H1 (cell line): ENCODE measurements around the gene CD4. TPM values are rescaled to one million over a fixed set of nuclear protein-coding genes. Genes with fewer than 3 reads are reported as not detected.

ENCODE experiments used
- CTCF ChIA-PET: fragments of 300-600 bp; sonication (Branson Sonifier 250); formaldehyde crosslinking; loops from one replicate; lab custom pipeline; 2021; ENCODE audit not compliant: partially characterized antibody; lab: Charles Lee
- POLR2A ChIA-PET: fragments of 300-600 bp; sonication (Branson Sonifier 250); formaldehyde crosslinking; loops from one replicate; lab custom pipeline; 2021; ENCODE audit warnings: inconsistent platforms; ENCODE audit not compliant: partially characterized antibody; lab: Charles Lee
- DNase-seq, 2 experiments: peaks; one replicate each; pipeline versions ENCODE4 v3.0.0 to v3.0.0-alpha.2; 2010 to 2022; ENCODE audit warnings: low spot score in 2 of 2, low read depth in 1 of 2, mixed read lengths in 1 of 2
- FAIRE-seq: peaks from 2 replicates; lab custom pipeline; 2011; peaks lifted over from hg19 to GRCh38; lab: Jason Lieb, UNC
- H2AFZ ChIP-seq: 2 replicates; pipeline ENCODE4 v1.8.1; 2012; ENCODE audit warnings: low read length, inconsistent platforms
- H2AK5ac ChIP-seq: 2 replicates; pipeline ENCODE4 v1.6.1; 2013; ENCODE audit warnings: low read depth, low read length
- H2BK120ac ChIP-seq: replicated peaks from 2 replicates; pipeline ENCODE3; 2013; ENCODE audit warnings: low read depth, low read length, inconsistent platforms
- H2BK12ac ChIP-seq: 2 replicates; pipeline ENCODE4 v1.6.1; 2013; ENCODE audit warnings: low read depth, low read length
- H2BK15ac ChIP-seq: 2 replicates; pipeline ENCODE4 v1.6.1; 2013; ENCODE audit warnings: low read length
- H2BK20ac ChIP-seq: 2 replicates; pipeline ENCODE4 v1.6.1; 2013; ENCODE audit warnings: low read length
- H2BK5ac ChIP-seq: 2 replicates; pipeline ENCODE4 v1.6.1; 2013; ENCODE audit warnings: low read depth, low read length
- H3K14ac ChIP-seq: 2 replicates; pipeline ENCODE4 v1.6.1; 2013; ENCODE audit warnings: inconsistent platforms; ENCODE audit not compliant: insufficient read length
- H3K18ac ChIP-seq: 2 replicates; pipeline ENCODE4 v1.6.1; 2013; ENCODE audit warnings: low read length; ENCODE audit errors: extremely low read depth
- H3K23ac ChIP-seq: 2 replicates; pipeline ENCODE4 v1.6.1; 2013; ENCODE audit warnings: inconsistent platforms; ENCODE audit not compliant: insufficient read length
- H3K23me2 ChIP-seq: 2 replicates; pipeline ENCODE4 v1.6.1; 2013; ENCODE audit warnings: low read depth, low read length
- H3K27ac ChIP-seq: 2 replicates; pipeline ENCODE4 v1.6.1; 2011; ENCODE audit warnings: low read depth, low read length, inconsistent platforms
- H3K27me3 ChIP-seq, 4 experiments: replicated peaks in 1 of 4; 1 replicate in 1 of 4; 2 replicates in 3 of 4; pipeline versions ENCODE4 v1.6.1 to v1.8.1; 2011 to 2013; ENCODE audit warnings: low read length in 3 of 4, mild to moderate bottlenecking in 3 of 4, inconsistent platforms in 2 of 4, mixed read lengths in 2 of 4, moderate library complexity in 1 of 4; ENCODE audit not compliant: control insufficient read depth in 3 of 4, insufficient read depth in 3 of 4; ENCODE audit errors: extremely low read depth in 1 of 4
- H3K36me3 ChIP-seq, 4 experiments: 2 replicates each; pipeline versions ENCODE4 v1.6.1 to v1.8.1; 2011 to 2013; ENCODE audit warnings: mild to moderate bottlenecking in 4 of 4, low read length in 3 of 4, moderate library complexity in 2 of 4, control low read depth in 1 of 4, inconsistent platforms in 1 of 4; ENCODE audit not compliant: insufficient read depth in 4 of 4, control insufficient read depth in 2 of 4
- H3K4ac ChIP-seq: replicated peaks from 2 replicates; pipeline ENCODE3; 2013; ENCODE audit warnings: low read length, low read depth, mixed read lengths, inconsistent platforms; ENCODE audit not compliant: insufficient read length
- H3K4me1 ChIP-seq, 4 experiments: replicated peaks in 1 of 4; 1 replicate in 1 of 4; 2 replicates in 3 of 4; pipeline versions ENCODE4 v1.6.1 to v1.8.1; 2011 to 2013; ENCODE audit warnings: low read length in 3 of 4, inconsistent platforms in 2 of 4, mixed read lengths in 1 of 4; ENCODE audit not compliant: insufficient read depth in 4 of 4, control insufficient read depth in 3 of 4
- H3K4me2 ChIP-seq, 2 experiments: 2 replicates each; pipeline versions ENCODE4 v1.6.1 to v1.8.1; 2011 to 2013; ENCODE audit warnings: low read depth in 2 of 2, low read length in 2 of 2, control low read depth in 1 of 2, inconsistent platforms in 1 of 2, mild to moderate bottlenecking in 1 of 2; ENCODE audit not compliant: insufficient read depth in 1 of 2
- H3K4me3 ChIP-seq, 4 experiments: fragments of 200-600, 300-600 bp in 1 of 4; sonication (generic), shearing (Covaris generic), sonication (Bioruptor Twin) in 1 of 4; 2 replicates each; pipeline versions ENCODE4 v1.5.1 to v1.8.1; 2011 to 2016; ENCODE audit warnings: low read length in 4 of 4, low read depth in 3 of 4, control low read depth in 2 of 4, inconsistent platforms in 2 of 4, mild to moderate bottlenecking in 2 of 4, mixed read lengths in 1 of 4, moderate library complexity in 1 of 4; ENCODE audit not compliant: insufficient read depth in 2 of 4; ENCODE audit errors: extremely low read depth in 1 of 4
- H3K56ac ChIP-seq: replicated peaks from 2 replicates; pipeline ENCODE3; 2013; ENCODE audit warnings: low read depth, mild to moderate bottlenecking, mixed read lengths, low read length, inconsistent platforms; ENCODE audit not compliant: insufficient read length
- H3K79me1 ChIP-seq: 2 replicates; pipeline ENCODE4 v1.6.1; 2013; ENCODE audit warnings: low read depth, low read length, control low read depth
- H3K79me2 ChIP-seq, 2 experiments: 2 replicates each; pipeline versions ENCODE4 v1.6.1 to v1.8.1; 2012 to 2013; ENCODE audit warnings: low read length in 2 of 2, mild to moderate bottlenecking in 2 of 2, inconsistent platforms in 1 of 2; ENCODE audit not compliant: insufficient read depth in 2 of 2, control insufficient read depth in 1 of 2
- H3K9ac ChIP-seq, 4 experiments: replicated peaks in 1 of 4; 1 replicate in 1 of 4; 2 replicates in 3 of 4; pipeline versions ENCODE4 v1.6.1 to v1.8.1; 2011 to 2013; ENCODE audit warnings: low read depth in 3 of 4, low read length in 3 of 4, control low read depth in 2 of 4, mild to moderate bottlenecking in 2 of 4, moderate library complexity in 2 of 4, inconsistent platforms in 1 of 4; ENCODE audit errors: extremely low read depth in 1 of 4
- H3K9me3 ChIP-seq, 2 experiments: 2 replicates each; pipeline versions ENCODE4 v1.6.1 to v1.8.1; 2012 to 2013; ENCODE audit warnings: mild to moderate bottlenecking in 2 of 2, moderate library complexity in 2 of 2, control low read depth in 1 of 2, inconsistent platforms in 1 of 2, low read depth in 1 of 2, low read length in 1 of 2, mixed read lengths in 1 of 2; ENCODE audit not compliant: insufficient read depth in 2 of 2
- H4K20me1 ChIP-seq, 2 experiments: replicated peaks in 1 of 2; 2 replicates each; pipeline versions ENCODE3 to v1.8.1; 2011 to 2013; ENCODE audit warnings: inconsistent platforms in 2 of 2, low read length in 2 of 2, mild to moderate bottlenecking in 1 of 2; ENCODE audit not compliant: insufficient read depth in 2 of 2, control insufficient read depth in 1 of 2
- H4K5ac ChIP-seq: 2 replicates; pipeline ENCODE4 v1.6.1; 2013; ENCODE audit warnings: low read length, low read depth, mixed read lengths, inconsistent platforms; ENCODE audit not compliant: insufficient read length
- H4K8ac ChIP-seq: 2 replicates; pipeline ENCODE4 v1.8.0; 2013; ENCODE audit warnings: mild to moderate bottlenecking, moderate library complexity, low read length, inconsistent platforms; ENCODE audit not compliant: insufficient read depth; ENCODE audit errors: extremely low read depth
- H4K91ac ChIP-seq: replicated peaks from 2 replicates; pipeline ENCODE3; 2013; ENCODE audit warnings: low read length, mixed read lengths, inconsistent platforms; ENCODE audit not compliant: insufficient read length
- ASH2L ChIP-seq: fragments of 200-600, 300-600 bp; sonication (generic); IDR thresholded peaks from one replicate; pipeline ENCODE4 v1.7.1; 2017; ENCODE audit warnings: low read length
- CEBPB ChIP-seq: IDR thresholded peaks from 2 replicates; pipeline ENCODE4 v1.6.1; 2012; ENCODE audit warnings: low read depth, low read length
- CHD1 ChIP-seq: IDR thresholded peaks from 2 replicates; pipeline ENCODE4 v1.6.1; 2012; ENCODE audit warnings: low read depth, low read length, improper control_type of control experiment
- HDAC6 ChIP-seq: IDR thresholded peaks from one replicate; pipeline ENCODE4 v1.7.1; 2012; ENCODE audit warnings: low read depth, mild to moderate bottlenecking, inconsistent platforms, low read length, moderate library complexity
- PHF8 ChIP-seq: fragments of 200-600 bp; sonication (generic); conservative IDR thresholded peaks from 2 replicates; pipeline ENCODE4 v1.7.1; 2012; ENCODE audit warnings: low read depth, mild to moderate bottlenecking, inconsistent platforms, low read length, moderate library complexity
- POLR2A ChIP-seq, 2 experiments: IDR thresholded peaks; 1 replicate in 1 of 2; 2 replicates in 1 of 2; pipeline ENCODE4 v1.6.1; 2011; ENCODE audit warnings: low read depth in 2 of 2, low read length in 2 of 2, mild to moderate bottlenecking in 2 of 2; ENCODE audit errors: control extremely low read depth in 1 of 2
- RFX5 ChIP-seq: IDR thresholded peaks from 2 replicates; pipeline ENCODE4 v1.6.1; 2011; ENCODE audit warnings: low read depth, low read length, improper control_type of control experiment, borderline replicate concordance
- SP1 ChIP-seq: IDR thresholded peaks from 2 replicates; pipeline ENCODE4 v1.6.1; 2011; ENCODE audit warnings: low read depth, low read length
- SUZ12 ChIP-seq: fragments of 200-600 bp; sonication (generic); IDR thresholded peaks from 2 replicates; pipeline ENCODE4 v1.6.1; 2012; ENCODE audit warnings: mild to moderate bottlenecking, inconsistent platforms, low read length, moderate library complexity, mixed read lengths
- TAF7 ChIP-seq: optimal IDR thresholded peaks from 2 replicates; pipeline ENCODE3; 2011; ENCODE audit warnings: low read depth, mild to moderate bottlenecking, inconsistent platforms, low read length, moderate library complexity, borderline replicate concordance
- TEAD4 ChIP-seq: IDR thresholded peaks from 2 replicates; pipeline ENCODE4 v1.6.1; 2012; ENCODE audit warnings: low read depth, low read length, inconsistent platforms, mixed read lengths
- WGBS, 2 experiments: shearing (Covaris generic) in 1 of 2; methylation state at CpG; one replicate each; pipeline versions ENCODE4 v1.1.6 to v1.1.7; 2013 to 2015; ENCODE audit warnings: low lambda C conversion rate in 2 of 2, mixed read lengths in 2 of 2, inconsistent platforms in 1 of 2, low coverage in 1 of 2, missing lambda C conversion rate in 1 of 2; ENCODE audit not compliant: insufficient replicate concordance in 2 of 2, insufficient coverage in 1 of 2, insufficient read length in 1 of 2; ENCODE audit errors: extremely low coverage in 1 of 2, missing lambda C conversion rate in 1 of 2; 5-methylcytosine and 5-hydroxymethylcytosine counted together
- polyA plus RNA-seq, 7 experiments: library from polyadenylated mRNA; depleted of rRNA in 3 of 7; stranded (reverse) in 5 of 7; unstranded in 2 of 7; fragments of >200 nt in 5 of 7; fragments of 200-250 nt in 2 of 7; gene quantifications; 1 replicate in 5 of 7; 2 replicates in 1 of 7; 4 replicates in 1 of 7; pipeline versions ENCODE4 v1.2.1 to v1.2.3, GENCODE V29; 2011 to 2013; ENCODE audit warnings: missing spikeins in 2 of 7, mixed read lengths in 2 of 7
- total RNA-seq: library from RNA; stranded (reverse); fragmentation: NEBNext Ultra II Directional; extraction: Animal tissue kit (Norgen Biotek cat#: 25700); gene quantifications from 2 replicates; pipeline ENCODE4 v1.2.1, GENCODE V29; 2021
- TF ChIP-seq, protein P1 (sequence below): IDR thresholded peaks from 2 replicates; pipeline ENCODE4 v1.6.1; 2012; ENCODE audit warnings: inconsistent platforms
- TF ChIP-seq, protein P2 (sequence below): IDR thresholded peaks from 2 replicates; pipeline ENCODE4 v1.6.1; 2012; ENCODE audit warnings: inconsistent platforms

Gene CD4
- total and polyA plus RNA-seq, 2 of the 8 experiments (the other 6 are each of a cell fraction or from before 2014, with no cell fraction given), result 3.4 to 5.1 TPM

- no peak overlapping the region for H3K14ac ChIP-seq
- ChIA-PET POLR2A (interaction anchor here (5.7 to 25.7 kb wide), 3 partner anchors 13 to 89 kb away, joined by 29 to 588 read pairs (median 388); partner anchors contain the start of genes C12orf57, GNB3, GPR162 and P3H3), CTCF (interaction anchor here (0.6 to 19.8 kb wide), 8 partner anchors 15 to 273 kb away, joined by 3 to 292 read pairs (median 5); partner anchors contain the start of genes C12orf57, GNB3, MLF2 and P3H3)
- no peak overlapping the region for H2BK15ac ChIP-seq
- H2BK5ac ChIP-seq, result no peak overlapping the region
- no peak overlapping the region for H2AK5ac ChIP-seq
- no peak overlapping the region for H3K27ac ChIP-seq
- H3K4me2 ChIP-seq, result no peak overlapping the region; a peak in 1 of 4 replicates
- H3K56ac ChIP-seq, result no peak overlapping the region
- peaks cover 0 to 29% of the 10 kb centered on the region in 2 experiments; a peak in 2 of 4 replicates for H3K79me2 ChIP-seq
- H3K4me1 ChIP-seq, result peaks cover 0 to 14% (median 3%) of the 10 kb centered on the region in 4 experiments; a peak in 5 of 7 replicates
- 0 out of 2 replicates have a peak overlapping the region, but pooled peaks have one; percentile 10 for H2BK12ac ChIP-seq
- DNase-seq, result no peak
- H3K36me3 ChIP-seq, result peaks cover 10 to 37% (median 36%) of the 10 kb centered on the region in 4 experiments
- no peak overlapping the region for H4K91ac ChIP-seq
- no peak overlapping the region for H3K4ac ChIP-seq
- H4K8ac ChIP-seq, result no peak overlapping the region
- H3K23me2 ChIP-seq, result peaks cover 11% of the 10 kb centered on the region
- H3K23ac ChIP-seq, result no peak overlapping the region
- H4K5ac ChIP-seq, result no peak overlapping the region
- no peaks in the 10 kb centered on the region for H3K27me3 ChIP-seq
- H3K4me3 ChIP-seq, result no peak overlapping the region
- H2BK20ac ChIP-seq, result no peak overlapping the region
- H3K9ac ChIP-seq, result no peak overlapping the region
- no peak for FAIRE-seq
- WGBS, 2 experiments, result 88% methylated on average over 6 of the region's 6 CpGs; no CpG with 5 or more reads in 1 of the 2 experiments
- H4K20me1 ChIP-seq, result peaks cover 0 to 5% of the 10 kb centered on the region in 2 experiments
- H3K18ac ChIP-seq, result no peak overlapping the region
- H2BK120ac ChIP-seq, result no peak overlapping the region
- no peak overlapping the region for H2AFZ ChIP-seq
- no peaks in the 10 kb centered on the region for H3K9me3 ChIP-seq
- H3K79me1 ChIP-seq, result no peaks in the 10 kb centered on the region; the same call in 1 of the 2 replicates
- TF ChIP-seq CHD1 (no peak), CEBPB (no peak), SP1 (no peak), TAF7 (no peak), RFX5 (no peak), SUZ12 (no peak), ASH2L (no peak), PHF8 (no peak), HDAC6 (no peak), POLR2A (IDR thresholded peaks at IDR 0.05; ENCODE audit: control extremely low read depth in 1 of 2, low read depth in 2 of 2, low read length in 2 of 2) (no peak), TEAD4 (no peak)
- TF ChIP-seq, protein P1, sequence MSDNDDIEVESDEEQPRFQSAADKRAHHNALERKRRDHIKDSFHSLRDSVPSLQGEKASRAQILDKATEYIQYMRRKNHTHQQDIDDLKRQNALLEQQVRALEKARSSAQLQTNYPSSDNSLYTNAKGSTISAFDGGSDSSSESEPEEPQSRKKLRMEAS, result no peak
- TF ChIP-seq, protein P2, sequence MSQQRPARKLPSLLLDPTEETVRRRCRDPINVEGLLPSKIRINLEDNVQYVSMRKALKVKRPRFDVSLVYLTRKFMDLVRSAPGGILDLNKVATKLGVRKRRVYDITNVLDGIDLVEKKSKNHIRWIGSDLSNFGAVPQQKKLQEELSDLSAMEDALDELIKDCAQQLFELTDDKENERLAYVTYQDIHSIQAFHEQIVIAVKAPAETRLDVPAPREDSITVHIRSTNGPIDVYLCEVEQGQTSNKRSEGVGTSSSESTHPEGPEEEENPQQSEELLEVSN, result no peak
Observed at GRCh38 chr12:6854036-6854435, 64.7 kb downstream of the CD4 start.
